AG04450 (cell line): ENCODE data around the gene OPHN1. TPM values are rescaled to one million over a fixed set of nuclear protein-coding genes. Genes with fewer than 3 reads are reported as not detected.

ENCODE experiments used
- CTCF ChIA-PET: fragments of 300-600, 350-600 bp; formaldehyde crosslinking; extraction: SDS; loops from one replicate; lab custom pipeline; 2022; ENCODE audit warnings: antibody characterized with exemption, inconsistent platforms; lab: Charles Lee
- POLR2A ChIA-PET: fragments of 350-600 bp; formaldehyde crosslinking; extraction: SDS; loops from one replicate; lab custom pipeline; 2021; ENCODE audit warnings: antibody characterized with exemption, inconsistent platforms; lab: Yijun Ruan, JAX
- DNase-seq: peaks from one replicate; pipeline ENCODE4 v3.0.0-alpha.2; 2011; ENCODE audit warnings: low read depth, low spot score
- H3K27ac ChIP-seq: one replicate; pipeline ENCODE4 v1.5.1; 2012; ENCODE audit warnings: low read depth, low read length, control low read depth
- H3K27me3 ChIP-seq: one replicate; pipeline ENCODE4 v1.6.0; 2012; ENCODE audit warnings: low read length; ENCODE audit not compliant: control insufficient read depth, insufficient read depth
- H3K4me3 ChIP-seq: 2 replicates; pipeline ENCODE4 v1.5.1; 2011; ENCODE audit warnings: mild to moderate bottlenecking, low read depth, low read length, control low read depth
- H3K9me3 ChIP-seq: 2 replicates; pipeline ENCODE4 v1.5.1; 2012; ENCODE audit warnings: low read length; ENCODE audit not compliant: control insufficient read depth, insufficient read depth
- polyA plus RNA-seq: library from polyadenylated mRNA; depleted of rRNA; stranded (reverse); fragments of >200 nt; gene quantifications from 2 replicates; pipeline ENCODE4 v1.2.3, GENCODE V29; 2011
- TF ChIP-seq, protein P1 (sequence below): IDR thresholded peaks from 2 replicates; pipeline ENCODE4 v1.5.1; 2011; ENCODE audit warnings: low read depth, low read length, control low read depth, inconsistent platforms

The OPHN1 gene
- polyA plus RNA-seq, 1 experiment = 6.7 TPM

GRCh38 chrX:68179355-68179754 lies 253.9 kb downstream of the OPHN1 start:
- Histone ChIP-seq H3K27ac (no peak overlapping the region), H3K4me3 (no peak overlapping the region), H3K27me3 (no peaks in the 10 kb centered on the region), H3K9me3 (no peaks in the 10 kb centered on the region)
- TF ChIP-seq, protein P1, sequence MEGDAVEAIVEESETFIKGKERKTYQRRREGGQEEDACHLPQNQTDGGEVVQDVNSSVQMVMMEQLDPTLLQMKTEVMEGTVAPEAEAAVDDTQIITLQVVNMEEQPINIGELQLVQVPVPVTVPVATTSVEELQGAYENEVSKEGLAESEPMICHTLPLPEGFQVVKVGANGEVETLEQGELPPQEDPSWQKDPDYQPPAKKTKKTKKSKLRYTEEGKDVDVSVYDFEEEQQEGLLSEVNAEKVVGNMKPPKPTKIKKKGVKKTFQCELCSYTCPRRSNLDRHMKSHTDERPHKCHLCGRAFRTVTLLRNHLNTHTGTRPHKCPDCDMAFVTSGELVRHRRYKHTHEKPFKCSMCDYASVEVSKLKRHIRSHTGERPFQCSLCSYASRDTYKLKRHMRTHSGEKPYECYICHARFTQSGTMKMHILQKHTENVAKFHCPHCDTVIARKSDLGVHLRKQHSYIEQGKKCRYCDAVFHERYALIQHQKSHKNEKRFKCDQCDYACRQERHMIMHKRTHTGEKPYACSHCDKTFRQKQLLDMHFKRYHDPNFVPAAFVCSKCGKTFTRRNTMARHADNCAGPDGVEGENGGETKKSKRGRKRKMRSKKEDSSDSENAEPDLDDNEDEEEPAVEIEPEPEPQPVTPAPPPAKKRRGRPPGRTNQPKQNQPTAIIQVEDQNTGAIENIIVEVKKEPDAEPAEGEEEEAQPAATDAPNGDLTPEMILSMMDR = no peak
- DNase-seq = no peak
- ChIA-PET CTCF (interaction anchor here (1.0 kb wide), 1 partner anchor 17 kb away, joined by 3 read pairs; no protein-coding TSS in a partner anchor), POLR2A (no interaction called here)

GRCh38 chrX:68177542-68177941 lies 255.8 kb downstream of the OPHN1 start:
- ChIA-PET POLR2A (no interaction called here), CTCF (no interaction called here)

GRCh38 chrX:68175562-68175961 lies 257.7 kb downstream of the OPHN1 start:
- ChIA-PET POLR2A (no interaction called here), CTCF (no interaction called here)
- DNase-seq = no peak
- H3K27ac ChIP-seq = no peak overlapping the region
- TF ChIP-seq, protein P1 = no peak
- no peaks in the 10 kb centered on the region for H3K9me3 ChIP-seq
- no peaks in the 10 kb centered on the region for H3K27me3 ChIP-seq
- H3K4me3 ChIP-seq = no peak overlapping the region

More at GRCh38 chrX:68177542-68177941, 255.8 kb downstream of the OPHN1 start:
- no peaks in the 10 kb centered on the region for H3K27me3 ChIP-seq
- no peak overlapping the region for H3K4me3 ChIP-seq
- no peak for DNase-seq
- TF ChIP-seq, protein P1 = no peak
- no peaks in the 10 kb centered on the region for H3K9me3 ChIP-seq
- H3K27ac ChIP-seq = no peak overlapping the region

DNA sequence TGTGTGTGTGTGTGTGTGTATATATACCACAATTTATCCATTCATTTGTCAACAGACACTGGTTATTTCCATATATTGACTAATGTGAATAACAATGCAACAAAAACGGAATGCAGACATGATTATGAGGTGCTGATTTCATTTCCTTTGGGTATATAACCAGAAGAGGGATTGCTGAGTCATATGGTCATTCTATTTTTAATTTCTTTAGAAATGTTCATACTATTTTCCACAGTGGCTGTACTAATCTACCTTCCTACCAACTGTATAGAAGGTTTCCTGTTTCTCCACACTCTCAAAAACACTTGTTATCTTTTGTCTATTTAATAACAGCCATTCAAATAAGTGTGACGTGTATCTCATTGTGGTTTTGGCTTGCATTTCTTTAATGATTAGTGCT lies 269.9 kb downstream of the OPHN1 start:
- ChIA-PET POLR2A (no interaction called here), CTCF (interaction anchor here (1.6 kb wide), 1 partner anchor 17 kb away, joined by 5 read pairs; no protein-coding TSS in a partner anchor)
- H3K4me3 ChIP-seq = no peak overlapping the region
- DNase-seq = no peak
- TF ChIP-seq, protein P1 = no peak
- H3K27me3 ChIP-seq = no peaks in the 10 kb centered on the region
- no peak overlapping the region for H3K27ac ChIP-seq
- H3K9me3 ChIP-seq = no peaks in the 10 kb centered on the region

GRCh38 chrX:68147848-68148247 lies 285.4 kb downstream of the OPHN1 start:
- Histone ChIP-seq H3K27ac (no peak overlapping the region), H3K27me3 (no peaks in the 10 kb centered on the region), H3K4me3 (no peak overlapping the region), H3K9me3 (no peaks in the 10 kb centered on the region)
- POLR2A ChIA-PET = no interaction called here
- CTCF ChIA-PET = interaction anchor here (3.3 to 5.2 kb wide), 2 partner anchors 129 to 593 kb away, joined by 14 to 59 read pairs; no protein-coding TSS in a partner anchor
- no peak for DNase-seq
- TF ChIP-seq, protein P1 = no peak
